WTC11 (cell line): ENCODE measurements around the gene MFSD1. TPM values are rescaled to one million over a fixed set of nuclear protein-coding genes. Genes with fewer than 3 reads are reported as not detected.

Experiments
- ATAC-seq: fragments of 200-7000 bp; cut with Tn5 transposase; 2 replicates; pipeline ENCODE4 v1.10.0; 2021; ENCODE audit warnings: mild to moderate bottlenecking, moderate library complexity
- CTCF ChIA-PET: fragments of 300-600 bp; sonication (Branson Sonifier 250); formaldehyde crosslinking; loops from one replicate; lab custom pipeline; 2021; ENCODE audit warnings: antibody characterized with exemption; lab: Charles Lee
- POLR2A ChIA-PET: fragments of 350-600 bp; sonication (Branson Sonifier 250); formaldehyde crosslinking; loops from one replicate; lab custom pipeline; 2021; ENCODE audit warnings: antibody characterized with exemption; lab: Charles Lee
- DNase-seq: peaks from one replicate; pipeline ENCODE4 v3.0.0; 2021; ENCODE audit warnings: low spot score
- H3K27ac Mint-ChIP-seq: 2 replicates; pipeline ENCODE4 v1.8.0; 2021; ENCODE audit warnings: mixed read lengths
- H3K27me3 Mint-ChIP-seq: 2 replicates; pipeline ENCODE4 v1.8.0; 2021; ENCODE audit warnings: low read depth, mild to moderate bottlenecking, moderate library complexity, mixed read lengths
- H3K36me3 Mint-ChIP-seq: 2 replicates; pipeline ENCODE4 v1.8.0; 2021; ENCODE audit warnings: mixed read lengths
- H3K4me1 Mint-ChIP-seq: 2 replicates; pipeline ENCODE4 v1.8.0; 2022; ENCODE audit warnings: mixed read lengths
- H3K4me3 Mint-ChIP-seq: 2 replicates; pipeline ENCODE4 v1.8.0; 2021; ENCODE audit warnings: mild to moderate bottlenecking, moderate library complexity, mixed read lengths
- H3K9me3 Mint-ChIP-seq: 2 replicates; pipeline ENCODE4 v1.8.0; 2021; ENCODE audit warnings: mixed read lengths
- CREM ChIP-seq: sonication (generic); formaldehyde crosslinking; IDR thresholded peaks from 2 replicates; pipeline ENCODE4 v1.8.1; 2022; ENCODE audit warnings: mild to moderate bottlenecking, missing genetic modification reagents, moderate library complexity
- EMX1 ChIP-seq: fragments of 250-450 bp; sonication (Bioruptor Pico); IDR thresholded peaks from 2 replicates; pipeline ENCODE4 v1.8.0; 2021; ENCODE audit warnings: mild to moderate bottlenecking
- KAT7 ChIP-seq: sonication (generic); formaldehyde crosslinking; IDR thresholded peaks from 2 replicates; pipeline ENCODE4 v1.8.1; 2023; ENCODE audit warnings: missing genetic modification reagents, mild to moderate bottlenecking, borderline replicate concordance
- NFE2L1 ChIP-seq: sonication (generic); formaldehyde crosslinking; IDR thresholded peaks from 2 replicates; pipeline ENCODE4 v1.8.1; 2023; ENCODE audit warnings: missing genetic modification reagents
- SOX15 ChIP-seq: fragments of 250-450 bp; sonication (Bioruptor Pico); IDR thresholded peaks from 2 replicates; pipeline ENCODE4 v1.9.0; 2021; ENCODE audit warnings: mild to moderate bottlenecking
- ZNF138 ChIP-seq: sonication (generic); formaldehyde crosslinking; conservative IDR thresholded peaks from 2 replicates; pipeline ENCODE4 v1.8.1; 2022; ENCODE audit warnings: mild to moderate bottlenecking, moderate library complexity, missing genetic modification reagents
- ZNF219 ChIP-seq: sonication (generic); formaldehyde crosslinking; IDR thresholded peaks from 2 replicates; pipeline ENCODE4 v1.8.0; 2023; ENCODE audit warnings: missing genetic modification reagents, mild to moderate bottlenecking, borderline replicate concordance
- ZNF416 ChIP-seq: fragments of 250-450 bp; sonication (Bioruptor Pico); IDR thresholded peaks from 2 replicates; pipeline ENCODE4 v1.9.0; 2021; ENCODE audit warnings: mild to moderate bottlenecking, inconsistent platforms
- total RNA-seq: library from RNA; stranded (reverse); gene quantifications from 3 replicates; pipeline ENCODE4 v1.2.3, GENCODE V29; 2021
- TF ChIP-seq, protein P1 (sequence below): sonication (generic); formaldehyde crosslinking; IDR thresholded peaks from 2 replicates; pipeline ENCODE4 v1.8.0; 2022; ENCODE audit warnings: missing genetic modification reagents
- TF ChIP-seq, protein P2 (sequence below): sonication (generic); formaldehyde crosslinking; IDR thresholded peaks from 2 replicates; pipeline ENCODE4 v1.8.1; 2023; ENCODE audit warnings: mild to moderate bottlenecking, missing genetic modification reagents, borderline replicate concordance
- TF ChIP-seq, protein P3 (sequence below): sonication (generic); formaldehyde crosslinking; conservative IDR thresholded peaks from 2 replicates; pipeline ENCODE4 v1.8.1; 2022; ENCODE audit warnings: mild to moderate bottlenecking, missing genetic modification reagents

MFSD1 gene
- total RNA-seq, 1 experiment from 2014 or later = 8.2 TPM

DNA sequence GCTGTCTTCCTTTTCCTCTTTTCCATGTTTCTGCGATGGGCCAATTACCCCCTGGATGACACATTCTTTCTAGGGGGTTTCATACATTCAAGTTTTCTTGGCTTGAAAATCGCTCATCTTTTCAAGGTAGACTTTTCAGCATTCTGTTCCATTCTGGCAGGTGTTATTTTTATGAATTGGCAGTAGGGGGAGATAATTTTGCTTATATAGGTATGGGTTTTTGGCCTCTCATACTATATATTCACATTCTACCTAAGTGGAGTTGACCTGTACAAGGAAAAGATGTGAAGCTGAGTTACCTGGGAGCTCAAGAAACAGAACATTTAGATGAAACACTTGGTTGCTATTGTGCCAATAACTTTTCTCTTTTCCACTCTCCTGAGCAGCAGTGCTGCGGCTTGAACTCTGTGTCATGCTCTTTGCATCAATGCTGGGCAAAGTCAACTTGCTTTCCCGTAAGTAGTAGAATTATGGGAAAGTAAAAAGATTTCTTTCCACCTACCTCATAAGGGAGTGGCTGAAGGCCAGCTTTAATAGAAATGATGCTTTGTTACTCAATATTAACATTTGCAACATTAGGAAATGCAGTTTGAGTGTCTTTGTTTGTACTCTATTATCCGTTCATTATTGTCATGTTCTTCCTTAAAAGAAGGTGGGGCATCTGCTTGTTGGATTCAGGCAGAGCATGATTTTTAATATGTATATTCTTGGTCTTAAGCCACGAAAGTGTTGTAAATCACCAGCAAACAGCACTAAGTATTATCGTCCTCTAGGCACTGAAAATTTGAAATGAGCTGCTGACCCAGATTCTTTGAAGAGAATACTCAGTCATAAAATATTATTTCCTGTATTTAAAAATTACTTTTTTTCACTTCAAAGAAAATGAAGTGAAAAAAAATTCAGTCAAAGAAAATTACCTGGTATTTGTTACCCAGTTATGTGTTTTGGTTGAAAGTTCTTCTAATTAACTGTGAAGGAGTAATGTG, 27.7 kb upstream of the MFSD1 start:
- CTCF ChIA-PET = no interaction called here

GRCh38 chr3:158774965-158775364, 26.9 kb upstream of the MFSD1 start:
- Mint-ChIP-seq H3K36me3 (no peaks in the 10 kb centered on the region), H3K9me3 (0 out of 2 replicates have a peak, but pooled peaks cover 3% of the 10 kb centered on the region), H3K27me3 (no peaks in the 10 kb centered on the region; the same call in 1 of the 2 replicates), H3K27ac (no peak overlapping the region), H3K4me3 (no peak overlapping the region), H3K4me1 (0 out of 2 replicates have a peak, but pooled peaks cover 7% of the 10 kb centered on the region)
- no peak for DNase-seq
- CTCF ChIA-PET = no interaction called here
- POLR2A ChIA-PET = no interaction called here
- ATAC-seq = no peak
- TF ChIP-seq, protein P1, sequence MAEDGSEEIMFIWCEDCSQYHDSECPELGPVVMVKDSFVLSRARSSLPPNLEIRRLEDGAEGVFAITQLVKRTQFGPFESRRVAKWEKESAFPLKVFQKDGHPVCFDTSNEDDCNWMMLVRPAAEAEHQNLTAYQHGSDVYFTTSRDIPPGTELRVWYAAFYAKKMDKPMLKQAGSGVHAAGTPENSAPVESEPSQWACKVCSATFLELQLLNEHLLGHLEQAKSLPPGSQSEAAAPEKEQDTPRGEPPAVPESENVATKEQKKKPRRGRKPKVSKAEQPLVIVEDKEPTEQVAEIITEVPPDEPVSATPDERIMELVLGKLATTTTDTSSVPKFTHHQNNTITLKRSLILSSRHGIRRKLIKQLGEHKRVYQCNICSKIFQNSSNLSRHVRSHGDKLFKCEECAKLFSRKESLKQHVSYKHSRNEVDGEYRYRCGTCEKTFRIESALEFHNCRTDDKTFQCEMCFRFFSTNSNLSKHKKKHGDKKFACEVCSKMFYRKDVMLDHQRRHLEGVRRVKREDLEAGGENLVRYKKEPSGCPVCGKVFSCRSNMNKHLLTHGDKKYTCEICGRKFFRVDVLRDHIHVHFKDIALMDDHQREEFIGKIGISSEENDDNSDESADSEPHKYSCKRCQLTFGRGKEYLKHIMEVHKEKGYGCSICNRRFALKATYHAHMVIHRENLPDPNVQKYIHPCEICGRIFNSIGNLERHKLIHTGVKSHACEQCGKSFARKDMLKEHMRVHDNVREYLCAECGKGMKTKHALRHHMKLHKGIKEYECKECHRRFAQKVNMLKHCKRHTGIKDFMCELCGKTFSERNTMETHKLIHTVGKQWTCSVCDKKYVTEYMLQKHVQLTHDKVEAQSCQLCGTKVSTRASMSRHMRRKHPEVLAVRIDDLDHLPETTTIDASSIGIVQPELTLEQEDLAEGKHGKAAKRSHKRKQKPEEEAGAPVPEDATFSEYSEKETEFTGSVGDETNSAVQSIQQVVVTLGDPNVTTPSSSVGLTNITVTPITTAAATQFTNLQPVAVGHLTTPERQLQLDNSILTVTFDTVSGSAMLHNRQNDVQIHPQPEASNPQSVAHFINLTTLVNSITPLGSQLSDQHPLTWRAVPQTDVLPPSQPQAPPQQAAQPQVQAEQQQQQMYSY (CRISPR knock-in tag) = no peak
- TF ChIP-seq ZNF138 (CRISPR knock-in tag) (no peak), NFE2L1 (CRISPR knock-in tag) (no peak), KAT7 (CRISPR knock-in tag) (no peak)

More for the DNA sequence above, 27.7 kb upstream of the MFSD1 start:
- Mint-ChIP-seq H3K27ac (no peak overlapping the region), H3K4me1 (peaks cover 8% of the 10 kb centered on the region), H3K4me3 (no peak overlapping the region), H3K27me3 (no peaks in the 10 kb centered on the region; the same call in 1 of the 2 replicates), H3K9me3 (0 out of 2 replicates have a peak, but pooled peaks cover 3% of the 10 kb centered on the region), H3K36me3 (no peaks in the 10 kb centered on the region)
- TF ChIP-seq CREM (CRISPR knock-in tag) (no peak), ZNF219 (CRISPR knock-in tag) (no peak), SOX15 (no peak), EMX1 (CRISPR knock-in tag) (no peak), ZNF416 (CRISPR knock-in tag) (no peak)
- TF ChIP-seq, protein P2, sequence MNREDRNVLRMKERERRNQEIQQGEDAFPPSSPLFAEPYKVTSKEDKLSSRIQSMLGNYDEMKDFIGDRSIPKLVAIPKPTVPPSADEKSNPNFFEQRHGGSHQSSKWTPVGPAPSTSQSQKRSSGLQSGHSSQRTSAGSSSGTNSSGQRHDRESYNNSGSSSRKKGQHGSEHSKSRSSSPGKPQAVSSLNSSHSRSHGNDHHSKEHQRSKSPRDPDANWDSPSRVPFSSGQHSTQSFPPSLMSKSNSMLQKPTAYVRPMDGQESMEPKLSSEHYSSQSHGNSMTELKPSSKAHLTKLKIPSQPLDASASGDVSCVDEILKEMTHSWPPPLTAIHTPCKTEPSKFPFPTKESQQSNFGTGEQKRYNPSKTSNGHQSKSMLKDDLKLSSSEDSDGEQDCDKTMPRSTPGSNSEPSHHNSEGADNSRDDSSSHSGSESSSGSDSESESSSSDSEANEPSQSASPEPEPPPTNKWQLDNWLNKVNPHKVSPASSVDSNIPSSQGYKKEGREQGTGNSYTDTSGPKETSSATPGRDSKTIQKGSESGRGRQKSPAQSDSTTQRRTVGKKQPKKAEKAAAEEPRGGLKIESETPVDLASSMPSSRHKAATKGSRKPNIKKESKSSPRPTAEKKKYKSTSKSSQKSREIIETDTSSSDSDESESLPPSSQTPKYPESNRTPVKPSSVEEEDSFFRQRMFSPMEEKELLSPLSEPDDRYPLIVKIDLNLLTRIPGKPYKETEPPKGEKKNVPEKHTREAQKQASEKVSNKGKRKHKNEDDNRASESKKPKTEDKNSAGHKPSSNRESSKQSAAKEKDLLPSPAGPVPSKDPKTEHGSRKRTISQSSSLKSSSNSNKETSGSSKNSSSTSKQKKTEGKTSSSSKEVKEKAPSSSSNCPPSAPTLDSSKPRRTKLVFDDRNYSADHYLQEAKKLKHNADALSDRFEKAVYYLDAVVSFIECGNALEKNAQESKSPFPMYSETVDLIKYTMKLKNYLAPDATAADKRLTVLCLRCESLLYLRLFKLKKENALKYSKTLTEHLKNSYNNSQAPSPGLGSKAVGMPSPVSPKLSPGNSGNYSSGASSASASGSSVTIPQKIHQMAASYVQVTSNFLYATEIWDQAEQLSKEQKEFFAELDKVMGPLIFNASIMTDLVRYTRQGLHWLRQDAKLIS (CRISPR knock-in tag) = no peak
- TF ChIP-seq, protein P3, sequence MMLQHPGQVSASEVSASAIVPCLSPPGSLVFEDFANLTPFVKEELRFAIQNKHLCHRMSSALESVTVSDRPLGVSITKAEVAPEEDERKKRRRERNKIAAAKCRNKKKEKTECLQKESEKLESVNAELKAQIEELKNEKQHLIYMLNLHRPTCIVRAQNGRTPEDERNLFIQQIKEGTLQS (CRISPR knock-in tag) = no peak
- POLR2A ChIA-PET = no interaction called here
- ATAC-seq (no peak), DNase-seq (no peak)
